Measurements from ENCODE around the gene HEYL. TPM values are rescaled to one million over a fixed set of nuclear protein-coding genes. Genes with fewer than 3 reads are reported as not detected.
"Not testable (repeated sequence)": the region's sequence is repeated elsewhere in the genome, so short reads cannot be mapped to it uniquely, and the experiment has no call there.

HEYL gene
- total RNA-seq, 1 experiment from 2014 or later: 1.0 TPM

DNA sequence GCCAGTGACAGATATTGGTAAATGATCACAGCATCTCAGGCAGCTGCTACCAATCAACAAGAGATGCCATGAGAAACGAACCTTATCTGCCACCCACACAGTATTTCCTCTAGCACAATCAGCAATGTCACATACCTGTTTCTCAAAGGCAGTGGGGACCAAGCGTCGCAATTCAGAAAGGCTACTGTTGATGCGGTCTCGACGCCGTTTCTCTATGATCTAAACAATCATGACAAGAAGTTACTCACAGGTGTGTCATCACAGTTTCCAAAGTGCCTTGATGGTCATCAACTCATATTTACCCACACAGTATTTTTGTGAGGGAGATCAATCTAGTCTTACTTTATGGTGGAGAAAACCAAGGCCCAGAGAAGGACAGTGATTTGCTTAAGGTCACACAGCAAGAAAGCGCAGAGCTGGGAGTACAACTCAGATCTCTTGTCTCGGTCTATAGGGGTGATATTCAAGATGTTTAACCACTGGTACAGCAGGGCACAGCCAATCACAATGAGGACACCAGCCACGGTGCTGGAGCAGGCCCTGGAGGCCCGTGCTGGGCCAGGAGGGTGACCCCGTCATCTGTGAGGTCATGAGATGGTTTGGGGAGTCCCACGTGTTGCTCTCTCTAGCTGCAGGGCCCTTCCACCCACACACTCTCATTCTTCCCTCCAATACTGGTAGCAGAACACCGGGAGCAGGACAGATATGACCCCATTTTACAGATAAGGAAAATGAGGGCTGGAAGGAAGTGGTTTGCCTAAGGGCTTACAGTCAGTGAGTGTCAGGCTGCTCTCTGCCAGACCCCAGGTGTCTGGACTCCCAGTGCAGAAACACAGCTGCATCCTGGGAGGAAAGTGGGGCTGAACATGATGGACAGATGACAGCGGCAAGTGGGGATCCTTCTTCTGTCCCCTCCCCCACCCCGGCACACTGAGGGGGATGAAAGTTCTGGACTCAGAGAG lies 7.8 kb downstream of the HEYL start:
- Histone ChIP-seq H3K27me3 (no peaks in the 10 kb centered on the region), H3K4me3 (no peak overlapping the region), H3K36me3 (no peaks in the 10 kb centered on the region), H3K9me3 (no peaks in the 10 kb centered on the region)
- no peak for DNase-seq

DNA sequence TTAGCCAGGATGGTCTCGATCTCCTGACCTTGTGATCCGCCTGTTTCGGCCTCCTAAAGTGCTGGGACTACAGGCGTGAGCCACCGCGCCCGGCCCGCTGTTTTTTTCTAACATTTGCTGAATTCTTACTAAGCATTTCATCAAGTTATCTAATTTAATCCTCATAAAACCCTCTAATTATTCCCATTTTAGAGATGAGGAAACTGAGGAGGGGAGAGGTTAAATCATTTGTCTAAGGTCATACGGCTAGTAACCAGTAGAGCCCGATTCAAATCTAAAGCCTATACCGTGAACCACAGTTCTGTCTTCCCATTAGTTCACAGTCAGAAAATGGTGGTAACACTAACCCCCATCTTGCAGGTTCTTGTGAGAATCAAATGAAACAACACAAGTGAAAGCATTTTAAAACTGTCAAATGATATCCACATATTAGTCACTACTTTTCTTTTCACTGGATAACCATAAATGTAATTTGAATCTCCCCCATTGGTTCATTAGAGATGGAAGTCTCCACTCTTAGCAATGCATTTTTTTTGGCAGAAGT lies 10.6 kb downstream of the HEYL start:
- Histone ChIP-seq H3K4me3 (no peak overlapping the region), H3K36me3 (no peaks in the 10 kb centered on the region), H3K9me3 (no peaks in the 10 kb centered on the region), H3K27me3 (no peaks in the 10 kb centered on the region)
- no peak for DNase-seq

- no peak for DNase-seq
- H3K9me3 ChIP-seq: no peaks in the 10 kb centered on the region
- H3K27me3 ChIP-seq: no peaks in the 10 kb centered on the region
- H3K36me3 ChIP-seq: no peaks in the 10 kb centered on the region
- H3K4me3 ChIP-seq: no peak overlapping the region
Measured at GRCh38 chr1:39626646-39627045, 12.8 kb downstream of the HEYL start.

- Histone ChIP-seq H3K4me3 (no peak overlapping the region), H3K9me3 (no peaks in the 10 kb centered on the region), H3K36me3 (no peaks in the 10 kb centered on the region), H3K27me3 (no peaks in the 10 kb centered on the region)
- DNase-seq: no peak
Measured at GRCh38 chr1:39625462-39626273, 13.8 kb downstream of the HEYL start.

DNA sequence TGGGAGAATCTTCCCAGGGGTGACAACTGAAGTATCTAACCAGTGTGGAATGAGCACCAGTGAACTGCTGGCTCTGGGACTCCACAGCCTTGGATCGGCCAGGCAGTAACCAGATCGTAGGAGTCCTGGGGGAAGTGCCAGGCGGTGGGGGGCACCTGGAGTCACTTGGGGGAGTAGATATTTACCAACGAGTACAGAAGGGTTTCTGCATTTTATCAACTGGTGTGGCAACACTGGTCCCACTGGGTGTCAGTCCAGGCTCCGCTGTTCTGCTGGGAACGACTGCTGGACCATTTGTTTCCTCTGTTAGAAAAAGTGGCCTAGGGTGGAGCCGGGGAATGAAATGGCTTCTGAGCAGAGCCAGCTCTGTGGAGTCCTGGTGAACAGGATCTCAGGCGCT lies 14.4 kb downstream of the HEYL start:
- H3K36me3 ChIP-seq: no peaks in the 10 kb centered on the region
- H3K9me3 ChIP-seq: no peaks in the 10 kb centered on the region
- no peak for DNase-seq
- H3K27me3 ChIP-seq: no peaks in the 10 kb centered on the region
- H3K4me3 ChIP-seq: no peak overlapping the region

DNA sequence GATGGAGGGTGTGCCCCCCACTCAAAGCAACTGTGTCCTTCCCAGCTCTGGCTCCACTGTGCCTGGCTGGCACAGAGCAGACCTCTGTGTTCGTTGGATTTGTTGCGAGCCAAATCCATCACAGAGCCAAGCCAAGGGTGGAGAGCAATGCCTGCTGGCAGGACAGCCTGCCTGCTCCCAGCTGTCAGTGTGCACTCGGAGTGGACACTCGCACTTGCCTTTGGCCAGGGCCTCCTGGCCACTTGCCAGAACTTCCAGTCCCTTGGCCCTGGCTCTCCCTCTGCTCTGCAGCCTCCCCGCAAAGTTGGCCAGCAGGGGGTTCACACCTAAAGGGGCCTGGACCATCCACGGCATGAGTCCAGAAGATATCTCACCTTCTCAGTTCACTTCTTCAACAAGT lies 16.4 kb downstream of the HEYL start:
- no peaks in the 10 kb centered on the region for H3K9me3 ChIP-seq
- peak; percentile 61 for DNase-seq
- no peaks in the 10 kb centered on the region for H3K27me3 ChIP-seq
- no peak overlapping the region for H3K4me3 ChIP-seq
- no peaks in the 10 kb centered on the region for H3K36me3 ChIP-seq

DNA sequence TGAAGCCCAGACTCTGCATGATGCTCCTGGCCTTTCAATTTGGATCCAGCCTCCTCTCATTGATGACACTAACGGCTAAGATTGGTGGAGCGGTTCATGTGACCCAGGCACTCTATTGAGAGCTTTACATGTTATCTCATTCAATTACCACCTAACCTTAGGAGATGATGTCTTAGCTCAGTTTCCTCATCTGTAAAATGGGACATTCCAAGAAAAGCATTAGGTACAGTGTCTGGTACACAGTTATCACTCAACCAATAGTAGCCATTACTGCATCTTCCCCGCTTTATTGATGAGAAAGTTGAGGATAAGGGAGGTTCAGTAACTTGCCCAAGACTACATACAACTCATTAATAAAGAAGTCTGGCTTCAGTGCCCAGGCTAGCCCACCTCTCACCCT lies 17.0 kb downstream of the HEYL start:
- Histone ChIP-seq H3K27me3 (no peaks in the 10 kb centered on the region), H3K36me3 (no peaks in the 10 kb centered on the region), H3K4me3 (no peak overlapping the region), H3K9me3 (no peaks in the 10 kb centered on the region)
- no peak for DNase-seq

- Histone ChIP-seq H3K36me3 (no peaks in the 10 kb centered on the region), H3K9me3 (no peaks in the 10 kb centered on the region), H3K27me3 (no peaks in the 10 kb centered on the region), H3K4me3 (no peak overlapping the region)
- DNase-seq: no peak
Measured at GRCh38 chr1:39620659-39621165, 18.7 kb downstream of the HEYL start.

DNA sequence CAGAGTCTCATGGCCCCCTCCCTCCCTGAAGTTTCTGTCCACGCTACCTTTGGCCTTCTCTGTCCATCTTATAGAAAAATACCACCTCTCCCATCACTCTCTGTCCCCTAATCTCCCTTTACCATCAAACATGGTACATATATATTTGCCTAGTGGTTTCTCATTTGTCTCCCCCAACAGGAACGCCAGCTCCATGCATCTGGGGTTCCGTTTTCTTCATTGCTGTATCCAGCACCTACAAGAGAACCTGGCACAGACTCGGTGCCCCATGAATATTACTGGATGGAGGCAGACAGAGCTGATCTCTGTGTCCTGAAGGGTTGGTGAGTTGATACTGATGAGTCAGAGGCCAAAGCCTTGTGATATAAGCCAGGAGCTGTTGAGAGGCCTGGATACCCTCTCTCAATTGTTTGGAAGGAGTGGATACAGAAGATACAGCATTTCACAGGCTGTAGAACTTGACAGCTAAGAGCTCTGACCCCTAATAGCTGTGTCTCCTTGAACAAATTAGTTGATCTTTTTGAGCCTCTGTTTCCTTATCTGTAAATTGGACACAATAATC lies 21.9 kb downstream of the HEYL start:
- H3K27me3 ChIP-seq: no peaks in the 10 kb centered on the region
- no peaks in the 10 kb centered on the region for H3K9me3 ChIP-seq
- no peak overlapping the region for H3K4me3 ChIP-seq
- no peaks in the 10 kb centered on the region for H3K36me3 ChIP-seq
- DNase-seq: no peak

DNA sequence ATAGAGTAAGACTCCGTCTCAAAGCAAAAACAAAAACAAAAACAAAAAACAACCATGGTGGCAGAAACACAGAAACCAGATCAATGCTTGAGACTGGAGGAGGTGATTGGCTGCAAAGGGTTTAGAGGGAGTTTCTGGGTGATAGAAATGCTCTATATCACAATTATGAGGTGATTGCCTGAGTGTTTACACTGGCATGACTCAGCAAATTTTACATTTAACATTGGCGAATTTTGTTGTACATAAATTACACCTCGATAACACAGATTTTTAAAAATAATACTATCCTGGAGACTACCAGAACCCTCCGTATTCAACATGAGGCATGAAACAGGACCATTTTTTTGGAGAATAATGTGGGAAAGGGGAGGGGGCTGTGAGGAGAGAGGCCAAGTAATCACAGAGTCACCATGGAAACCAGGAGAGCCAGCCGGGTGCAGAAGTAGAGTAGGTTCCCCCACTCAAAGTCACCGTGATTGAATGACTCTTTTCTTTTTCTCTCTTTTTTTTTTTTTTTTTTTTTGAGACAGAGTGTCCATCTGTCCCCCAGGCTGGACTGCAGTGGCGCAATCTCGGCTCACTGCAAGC lies 24.3 kb downstream of the HEYL start:
- H3K9me3 ChIP-seq: no peaks in the 10 kb centered on the region

DNA sequence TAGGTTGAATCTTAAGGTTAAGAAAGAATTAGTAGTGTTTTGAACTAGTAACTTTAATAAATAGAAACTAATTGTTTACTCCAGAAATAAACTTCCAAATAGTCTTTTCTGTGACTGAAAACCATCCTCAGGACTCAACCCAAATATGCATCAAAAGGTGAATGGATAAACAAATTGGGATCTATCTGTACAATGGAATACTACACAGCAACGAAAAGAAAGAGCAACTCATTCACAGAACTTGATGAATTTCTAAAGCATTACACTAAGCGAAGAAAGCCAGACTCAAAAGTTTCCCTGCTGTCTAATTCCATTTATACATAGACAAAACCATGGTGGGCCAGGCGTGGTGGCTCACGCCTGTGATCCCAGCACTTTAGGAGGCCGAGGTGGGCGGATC lies 25.0 kb downstream of the HEYL start:
- DNase-seq: no peak
- no peaks in the 10 kb centered on the region for H3K36me3 ChIP-seq
- H3K4me3 ChIP-seq: no peak overlapping the region
- no peaks in the 10 kb centered on the region for H3K27me3 ChIP-seq
- no peaks in the 10 kb centered on the region for H3K9me3 ChIP-seq

More for the DNA sequence above, 24.3 kb downstream of the HEYL start:
- no peaks in the 10 kb centered on the region for H3K27me3 ChIP-seq
- DNase-seq: no peak
- no peaks in the 10 kb centered on the region for H3K36me3 ChIP-seq
- no peak overlapping the region for H3K4me3 ChIP-seq

GRCh38 chr1:39613250-39613649 lies 26.2 kb downstream of the HEYL start:
- Histone ChIP-seq H3K27me3 (no peaks in the 10 kb centered on the region), H3K9me3 (no peaks in the 10 kb centered on the region), H3K36me3 (no peaks in the 10 kb centered on the region), H3K4me3 (no peak overlapping the region)
- DNase-seq: peak; percentile 37

DNA sequence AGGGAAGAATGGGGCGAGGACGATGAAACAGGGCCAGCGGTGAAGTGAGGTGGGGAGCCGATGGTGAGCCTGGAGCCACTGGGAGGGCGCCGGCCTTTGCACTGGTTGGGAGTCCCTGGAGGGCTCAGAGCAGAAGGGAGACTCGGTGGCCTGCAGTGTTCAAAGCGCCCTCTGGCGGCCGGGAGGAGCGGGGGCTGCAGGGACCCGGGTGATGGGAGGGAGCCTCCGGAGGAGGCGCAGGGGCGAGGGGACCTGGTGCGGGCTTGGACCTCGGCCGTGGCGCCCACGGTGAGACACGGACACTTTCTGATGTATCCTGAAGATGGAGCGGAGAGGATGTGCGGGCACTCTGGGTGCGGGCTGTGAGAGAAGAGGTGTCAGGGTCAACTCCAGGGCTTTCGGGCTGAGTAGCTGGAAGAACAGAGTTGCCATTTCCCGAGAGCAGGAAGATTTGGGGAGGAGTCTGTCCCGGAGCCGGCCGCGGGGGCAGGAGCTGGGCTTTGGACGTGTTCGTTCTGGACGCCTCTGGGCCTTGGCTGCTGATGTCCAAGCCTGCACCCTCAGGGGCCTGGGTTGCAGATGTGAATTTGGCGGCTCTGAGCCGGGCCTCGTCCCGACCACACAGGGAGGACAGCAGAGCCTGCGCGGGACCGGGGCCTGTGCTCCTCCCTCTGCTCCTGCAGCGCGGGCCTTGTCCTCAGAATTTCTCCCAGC lies 29.7 kb downstream of the HEYL start:
- H3K4me3 ChIP-seq: no peak overlapping the region
- H3K9me3 ChIP-seq: no peaks in the 10 kb centered on the region
- H3K27me3 ChIP-seq: no peaks in the 10 kb centered on the region
- DNase-seq: peak; percentile 34
- H3K36me3 ChIP-seq: no peaks in the 10 kb centered on the region

- Histone ChIP-seq H3K9me3 (no peaks in the 10 kb centered on the region), H3K27me3 (no peaks in the 10 kb centered on the region), H3K36me3 (no peaks in the 10 kb centered on the region), H3K4me3 (no peak overlapping the region)
- DNase-seq: no peak
Measured at GRCh38 chr1:39608921-39609320, 30.5 kb downstream of the HEYL start.

DNA sequence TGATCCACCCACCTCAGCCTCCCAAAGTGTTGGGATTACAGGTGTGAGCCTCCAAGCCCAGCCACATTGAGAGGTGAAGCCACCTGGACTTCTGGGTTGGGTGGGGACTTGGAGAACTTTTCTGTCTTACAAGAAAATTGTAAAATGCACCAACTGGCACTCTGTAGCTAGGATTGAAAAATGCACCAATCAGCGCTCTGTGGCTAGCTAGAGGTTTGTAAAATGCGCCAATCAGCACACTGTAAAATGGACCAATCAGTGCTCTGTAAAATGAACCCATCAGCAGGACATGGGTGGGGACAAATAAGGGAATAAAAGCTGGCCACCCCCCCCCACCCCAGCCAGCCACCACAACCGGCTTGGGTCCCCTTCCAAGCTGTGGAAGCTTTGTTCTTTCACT lies 35.8 kb downstream of the HEYL start:
- not testable (repeated sequence) for H3K4me3 ChIP-seq, H3K36me3 ChIP-seq, DNase-seq, H3K9me3 ChIP-seq, H3K27me3 ChIP-seq

- H3K4me3 ChIP-seq, DNase-seq, H3K36me3 ChIP-seq, H3K9me3 ChIP-seq, H3K27me3 ChIP-seq: not testable (repeated sequence)
Measured at GRCh38 chr1:39601667-39602255, 37.7 kb downstream of the HEYL start.
